Tibial artery (tissue), 4 donors: ENCODE data around the gene SUOX.
"Not testable (repeated sequence)": the region's sequence is repeated elsewhere in the genome, so short reads cannot be mapped to it uniquely, and the experiment has no call there.

Source experiments
- DNase-seq, 2 donors: peaks; one replicate each; pipeline ENCODE4 v3.0.0-alpha.2; 2019
- H3K27ac ChIP-seq, 2 donors: fragments of 200-600 bp; sonication (generic) in 1 of 2; 1 replicate in 1 of 2; 2 replicates in 1 of 2; pipeline ENCODE4 v1.5.1; 2018 to 2019; ENCODE audit warnings: mild to moderate bottlenecking in 1 of 2
- H3K27me3 ChIP-seq, 2 donors: fragments of 200-600 bp; sonication (generic) in 1 of 2; one replicate each; pipeline versions ENCODE4 v1.5.1 to v1.6.0; 2016 to 2019
- H3K36me3 ChIP-seq, 3 donors: fragments of 200-600 bp; sonication (generic) in 2 of 3; one replicate each; pipeline ENCODE4 v1.5.1; 2016 to 2019; ENCODE audit warnings: mild to moderate bottlenecking in 2 of 3
- H3K4me1 ChIP-seq, 4 donors: fragments of 200-600 bp; sonication (generic) in 2 of 4; 1 replicate in 3 of 4; 2 replicates in 1 of 4; pipeline ENCODE4 v1.5.1; 2016 to 2019
- H3K4me3 ChIP-seq, 2 donors: fragments of 200-600 bp; sonication (generic) in 1 of 2; 1 replicate in 1 of 2; 2 replicates in 1 of 2; pipeline ENCODE4 v1.5.1; 2018 to 2019; ENCODE audit warnings: mild to moderate bottlenecking in 2 of 2
- H3K9me3 ChIP-seq, 3 donors: fragments of 200-600 bp; sonication (generic) in 1 of 3; one replicate each; pipeline ENCODE4 v1.5.1; 2016 to 2019
- intact Hi-C: fragments of 100-400 bp; cut with DNase I; formaldehyde crosslinking; loops from one replicate; pipeline ENCODE4 v1.15.0; 2023; ENCODE audit warnings: low total_unique reads
- TF ChIP-seq, protein P1 (sequence below), 2 experiments: fragments of 200-600 bp in 1 of 2; fragments of 450-650 bp in 1 of 2; IDR thresholded peaks; one replicate each; pipeline ENCODE4 v1.5.1; 2017 to 2019; ENCODE audit warnings: antibody characterized with exemption in 2 of 2, mild to moderate bottlenecking in 1 of 2, moderate library complexity in 1 of 2

SUOX gene

DNA sequence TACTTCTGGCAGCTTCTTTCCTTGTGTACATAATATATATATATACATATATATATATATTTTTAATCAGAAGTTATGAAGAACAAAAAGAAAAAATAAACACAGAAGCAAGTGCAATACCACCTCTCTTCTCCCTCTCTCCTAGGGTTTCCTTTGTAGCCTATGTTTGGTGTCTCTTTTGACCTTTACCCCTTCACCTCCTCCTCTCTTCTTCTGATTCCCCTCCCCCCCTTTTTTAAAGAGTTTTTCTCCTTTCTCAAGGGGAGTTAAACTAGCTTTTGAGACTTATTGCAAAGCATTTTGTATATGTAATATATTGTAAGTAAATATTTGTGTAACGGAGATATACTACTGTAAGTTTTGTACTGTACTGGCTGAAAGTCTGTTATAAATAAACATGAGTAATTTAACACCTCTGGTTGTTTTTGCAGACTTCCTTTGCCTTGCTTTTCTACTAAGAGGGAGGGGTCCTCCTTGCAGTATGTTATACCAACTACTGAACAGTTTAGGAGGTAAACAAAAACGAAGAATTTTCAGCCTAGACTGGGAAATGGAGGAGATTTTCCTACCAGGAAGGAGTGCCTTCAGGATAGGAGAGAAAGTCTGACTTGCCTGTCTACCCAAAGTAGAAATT is 41.1 kb downstream of the SUOX start:
- intact Hi-C loops = no loop called here
- H3K27ac ChIP-seq = no peak overlapping the region
- H3K27me3 ChIP-seq = no peaks in the 10 kb centered on the region
- H3K9me3 ChIP-seq = no peaks in the 10 kb centered on the region
- H3K4me1 ChIP-seq = peaks cover 10 to 15% (median 10%) of the 10 kb centered on the region in 4 donors
- peaks cover 25 to 49% (median 40%) of the 10 kb centered on the region in 3 donors for H3K36me3 ChIP-seq
- no peak overlapping the region for H3K4me3 ChIP-seq
- no peak for DNase-seq
- TF ChIP-seq, protein P1, sequence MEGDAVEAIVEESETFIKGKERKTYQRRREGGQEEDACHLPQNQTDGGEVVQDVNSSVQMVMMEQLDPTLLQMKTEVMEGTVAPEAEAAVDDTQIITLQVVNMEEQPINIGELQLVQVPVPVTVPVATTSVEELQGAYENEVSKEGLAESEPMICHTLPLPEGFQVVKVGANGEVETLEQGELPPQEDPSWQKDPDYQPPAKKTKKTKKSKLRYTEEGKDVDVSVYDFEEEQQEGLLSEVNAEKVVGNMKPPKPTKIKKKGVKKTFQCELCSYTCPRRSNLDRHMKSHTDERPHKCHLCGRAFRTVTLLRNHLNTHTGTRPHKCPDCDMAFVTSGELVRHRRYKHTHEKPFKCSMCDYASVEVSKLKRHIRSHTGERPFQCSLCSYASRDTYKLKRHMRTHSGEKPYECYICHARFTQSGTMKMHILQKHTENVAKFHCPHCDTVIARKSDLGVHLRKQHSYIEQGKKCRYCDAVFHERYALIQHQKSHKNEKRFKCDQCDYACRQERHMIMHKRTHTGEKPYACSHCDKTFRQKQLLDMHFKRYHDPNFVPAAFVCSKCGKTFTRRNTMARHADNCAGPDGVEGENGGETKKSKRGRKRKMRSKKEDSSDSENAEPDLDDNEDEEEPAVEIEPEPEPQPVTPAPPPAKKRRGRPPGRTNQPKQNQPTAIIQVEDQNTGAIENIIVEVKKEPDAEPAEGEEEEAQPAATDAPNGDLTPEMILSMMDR (IDR thresholded peaks at IDR 0.05) = no peak

DNA sequence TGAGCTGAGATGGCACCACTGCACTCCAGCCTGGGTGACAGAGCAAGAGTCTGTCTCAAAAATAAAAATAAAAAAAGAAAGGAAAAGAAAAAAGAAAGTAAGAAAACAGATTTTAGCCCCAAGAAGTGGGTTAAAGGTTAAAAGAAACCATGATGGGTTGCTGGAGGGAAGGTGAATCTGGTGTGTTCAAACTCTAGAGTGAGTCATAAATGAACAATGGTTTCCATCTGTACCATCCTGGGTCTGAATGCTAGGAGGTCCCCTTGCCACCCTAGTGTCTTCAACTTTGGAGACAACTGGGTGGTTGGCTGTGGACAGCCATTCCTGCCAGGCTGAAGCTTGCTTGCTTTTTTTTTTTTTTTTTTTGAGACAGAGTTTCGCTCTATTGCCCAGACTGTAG is 43.1 kb downstream of the SUOX start:
- Histone ChIP-seq H3K27me3 (no peaks in the 10 kb centered on the region), H3K27ac (no peak overlapping the region), H3K4me1 (peaks cover 10 to 21% (median 17%) of the 10 kb centered on the region in 4 donors), H3K36me3 (peaks cover 28 to 49% (median 41%) of the 10 kb centered on the region in 3 donors), H3K9me3 (no peaks in the 10 kb centered on the region), H3K4me3 (no peak overlapping the region)
- no peak for DNase-seq
- intact Hi-C loops = loop anchor here (5.0 kb wide), 1 partner anchor 43 kb away; the partner anchor contains the start of gene SUOX
- TF ChIP-seq, protein P1 (IDR thresholded peaks at IDR 0.05) = no peak

DNA sequence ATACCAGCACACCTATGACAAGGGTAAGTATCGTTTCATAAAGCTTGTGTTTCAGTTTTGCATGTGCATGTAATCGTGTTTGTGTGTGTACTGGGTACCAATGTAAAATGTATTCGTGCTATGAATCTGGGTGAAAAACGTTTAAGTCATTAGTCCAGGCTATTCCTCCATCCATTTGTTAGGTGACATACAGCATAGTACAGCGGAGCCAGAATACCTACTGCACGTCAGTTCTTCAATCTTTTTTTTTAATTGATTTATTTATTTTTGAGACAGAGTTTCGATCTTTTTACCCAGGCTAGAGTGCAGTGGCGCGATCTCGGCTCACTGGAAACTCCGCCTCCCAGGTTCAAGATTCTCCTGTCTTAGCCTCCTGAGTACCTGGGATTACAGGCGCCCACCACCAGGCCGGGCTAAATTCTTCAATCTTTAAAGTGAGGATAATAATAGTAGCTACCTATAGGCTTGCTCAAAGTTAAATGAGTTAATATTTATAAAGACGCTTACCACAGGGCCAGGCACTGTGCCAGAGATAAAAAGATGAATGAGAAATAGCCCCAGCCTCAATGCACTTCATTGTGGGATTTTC is 44.0 kb downstream of the SUOX start:
- H3K4me1 ChIP-seq = peaks cover 10 to 21% (median 17%) of the 10 kb centered on the region in 4 donors
- TF ChIP-seq, protein P1 (IDR thresholded peaks at IDR 0.05) = no peak
- no peaks in the 10 kb centered on the region for H3K9me3 ChIP-seq
- peak overlapping the region; percentile 75 to 81 for H3K4me3 ChIP-seq
- peak overlapping the region; percentile 78 to 87 for H3K27ac ChIP-seq
- no peaks in the 10 kb centered on the region for H3K27me3 ChIP-seq
- no peak for DNase-seq
- H3K36me3 ChIP-seq = peaks cover 23 to 49% (median 39%) of the 10 kb centered on the region in 3 donors
- intact Hi-C loops = loop anchor here (5.0 kb wide), 1 partner anchor 44 kb away; the partner anchor contains the start of gene SUOX

DNA sequence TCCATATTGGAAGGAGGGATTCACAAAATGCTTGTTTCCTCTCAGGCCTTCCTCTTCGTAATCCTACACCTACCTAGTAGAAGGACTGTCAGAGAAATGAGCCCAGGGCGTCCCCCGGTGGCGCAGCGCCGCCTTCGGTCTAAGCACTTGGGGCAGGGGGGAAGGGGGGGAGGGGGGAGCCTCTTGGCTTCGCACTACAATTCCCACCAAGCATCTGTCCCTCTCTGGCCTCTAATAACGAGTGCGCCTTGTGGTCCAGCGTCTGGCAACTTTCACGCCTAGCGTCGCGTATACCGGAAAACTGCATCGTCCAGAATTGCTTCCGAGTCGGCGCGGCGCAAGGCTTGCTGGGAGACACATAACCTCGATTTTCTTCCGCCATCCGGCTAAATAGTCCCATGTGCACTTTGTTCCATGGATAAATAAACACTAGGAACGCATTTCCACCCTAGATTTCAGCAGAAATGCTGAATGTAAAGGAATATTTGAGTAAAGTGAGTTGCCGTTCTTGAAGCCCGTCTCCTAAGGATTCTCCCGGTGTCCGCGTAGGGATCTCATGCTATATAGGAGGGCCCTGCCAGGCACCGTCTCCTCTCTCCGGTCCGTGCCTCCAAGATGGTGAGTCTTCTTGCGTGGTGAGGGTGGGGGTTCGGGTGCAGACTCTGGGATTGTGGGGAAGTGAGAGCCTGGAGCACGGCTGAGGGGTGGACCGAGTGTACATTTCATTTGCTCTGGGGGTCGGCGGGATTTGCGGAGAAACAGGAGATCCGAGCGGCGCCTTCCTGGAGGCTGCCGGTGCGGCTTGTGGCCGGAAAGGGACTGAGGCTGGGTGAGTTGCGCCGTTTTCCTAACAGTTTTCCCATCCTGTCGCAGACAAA is 44.7 kb downstream of the SUOX start, which contains the start of gene RPS26:
Gene RPS26, plus strand, starts transcription at position 367 of the 878 bp plus-strand sequence. Its CDS starts 249 bp downstream, at position 616.
- Histone ChIP-seq H3K9me3 (no peaks in the 10 kb centered on the region), H3K27ac (peak within 1 kb of the TSS; percentile 78 to 87), H3K27me3 (no peaks in the 10 kb centered on the region), H3K36me3 (peaks cover 23 to 41% (median 36%) of the 10 kb centered on the region in 3 donors), H3K4me3 (peak within 1 kb of the TSS; percentile 75 to 81), H3K4me1 (peaks cover 10 to 21% (median 17%) of the 10 kb centered on the region in 4 donors)
- intact Hi-C loops = loop anchor here (5.0 kb wide), 1 partner anchor 44 kb away; the partner anchor contains the start of gene SUOX
- peak; percentile 97 to 98 for DNase-seq
- TF ChIP-seq, protein P1 (IDR thresholded peaks at IDR 0.05) = peak; percentile 6 to 46

DNA sequence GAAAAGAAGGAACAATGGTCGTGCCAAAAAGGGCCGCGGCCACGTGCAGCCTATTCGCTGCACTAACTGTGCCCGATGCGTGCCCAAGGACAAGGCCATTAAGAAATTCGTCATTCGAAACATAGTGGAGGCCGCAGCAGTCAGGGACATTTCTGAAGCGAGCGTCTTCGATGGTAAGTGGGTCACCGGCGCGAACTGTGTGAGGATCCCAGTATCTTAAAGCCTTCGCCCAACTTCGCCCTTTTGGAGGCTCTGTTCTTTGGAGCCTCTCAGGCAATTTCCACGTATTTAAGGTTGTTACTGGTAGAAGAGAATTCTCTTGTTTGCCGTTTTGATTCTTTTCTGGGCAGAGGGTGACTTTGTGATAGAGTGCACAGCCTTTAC is 45.3 kb downstream of the SUOX start:
- not testable (repeated sequence) for DNase-seq

More for the DNA sequence above, 45.3 kb downstream of the SUOX start:
- intact Hi-C loops = loop anchor here (5.0 kb wide), 1 partner anchor 45 kb away; the partner anchor contains the start of gene SUOX
- Histone ChIP-seq H3K36me3 (peaks cover 23 to 35% (median 32%) of the 10 kb centered on the region in 3 donors), H3K27ac (peak overlapping the region; percentile 78 to 87), H3K4me3 (peak overlapping the region; percentile 75 to 81), H3K4me1 (peaks cover 10 to 21% (median 17%) of the 10 kb centered on the region in 4 donors)
- not testable (repeated sequence) for H3K27me3 ChIP-seq, H3K9me3 ChIP-seq
